ENCODE measurements around the gene TBC1D5.

DNA sequence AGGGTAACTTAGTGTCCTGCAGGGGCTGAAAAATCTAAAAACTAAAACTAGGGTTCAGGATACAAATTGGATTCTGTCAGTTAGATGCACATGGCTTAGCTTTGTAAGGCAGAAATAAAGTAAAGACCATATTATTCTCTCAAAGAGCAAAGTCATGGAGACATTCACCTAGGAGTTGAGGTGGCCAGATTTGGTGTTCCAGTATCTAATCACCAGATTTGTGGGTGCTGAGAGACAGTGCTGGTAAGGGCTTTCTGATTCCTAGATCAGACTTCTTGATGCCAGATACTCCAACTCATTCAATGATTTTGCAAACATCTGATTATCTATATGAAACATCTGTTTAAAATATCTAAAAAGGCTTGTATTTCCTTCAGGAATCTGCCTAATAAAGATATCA is 28.3 kb upstream of the TBC1D5 start:
- no peak for TF ChIP-seq CTCF (IDR thresholded peaks at IDR 0.05)
- no peak for TF ChIP-seq EZH2 (IDR thresholded peaks at IDR 0.05)

All from neural progenitor cell (in vitro differentiated cells).